ENCODE results near the gene OTOA.
"Not testable (repeated sequence)": the region's sequence is repeated elsewhere in the genome, so short reads cannot be mapped to it uniquely, and the experiment has no call there.

Gene OTOA

GRCh38 chr16:21663889-21664647 is at the start of gene OTOA:
Gene OTOA, plus strand, starts transcription at chr16:21663968. Its CDS starts 14,547 bp downstream, at chr16:21678515.
- in situ Hi-C loops (cut with MboI; ENCODE audit: low sequenced_read_pairs) = no loop called here

DNA sequence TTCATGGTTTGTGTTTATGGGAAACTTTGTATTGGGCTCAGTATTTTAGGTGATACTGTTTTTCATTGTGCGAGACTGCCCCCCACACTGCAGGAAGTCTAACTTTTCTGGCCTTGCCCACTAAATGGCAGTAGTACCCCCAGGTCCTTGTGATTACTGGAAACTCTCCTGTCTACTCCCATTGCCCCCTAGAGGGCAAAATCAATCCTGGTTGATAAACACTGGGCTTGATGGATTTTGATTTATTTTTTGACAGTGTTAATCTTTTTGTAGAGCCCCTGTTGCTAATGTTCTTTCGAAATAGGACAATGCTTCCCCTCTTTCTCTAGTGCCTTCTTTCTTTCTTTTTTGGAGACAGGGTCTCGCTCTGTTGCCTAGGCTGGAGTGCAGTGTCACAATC is 48.9 kb upstream of the OTOA start:
- in situ Hi-C loops (cut with MboI; ENCODE audit: low sequenced_read_pairs) = no loop called here

DNA sequence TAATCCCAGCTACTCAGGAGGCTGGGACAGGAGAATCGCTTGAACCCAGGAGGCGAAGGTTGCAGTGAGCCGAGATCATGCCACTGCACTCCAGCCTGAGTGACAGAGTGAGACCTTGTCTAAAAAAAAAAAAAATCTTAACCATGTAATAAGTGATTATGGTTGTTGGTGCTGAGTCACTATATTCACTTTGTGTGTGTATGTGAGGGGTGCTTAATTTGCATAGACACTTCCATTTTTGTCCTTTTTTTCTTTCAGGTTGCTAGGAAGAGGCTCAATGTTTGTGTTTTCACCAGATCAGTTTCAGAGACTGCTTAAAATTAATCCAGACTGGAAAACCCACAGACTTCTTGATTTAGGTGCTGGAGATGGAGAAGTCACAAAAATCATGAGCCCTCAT is 46.2 kb upstream of the OTOA start:
- in situ Hi-C loops (cut with MboI; ENCODE audit: low sequenced_read_pairs) = no loop called here

GRCh38 chr16:21618281-21618680 is 45.5 kb upstream of the OTOA start:
- in situ Hi-C loops (cut with MboI; ENCODE audit: low sequenced_read_pairs) = no loop called here

- in situ Hi-C loops (cut with MboI; ENCODE audit: low sequenced_read_pairs) = no loop called here
These were observed 43.9 kb upstream of the OTOA start for GRCh38 chr16:21619765-21620425.

GRCh38 chr16:21620592-21620991 is 43.2 kb upstream of the OTOA start:
- in situ Hi-C loops (cut with MboI; ENCODE audit: low sequenced_read_pairs) = no loop called here

DNA sequence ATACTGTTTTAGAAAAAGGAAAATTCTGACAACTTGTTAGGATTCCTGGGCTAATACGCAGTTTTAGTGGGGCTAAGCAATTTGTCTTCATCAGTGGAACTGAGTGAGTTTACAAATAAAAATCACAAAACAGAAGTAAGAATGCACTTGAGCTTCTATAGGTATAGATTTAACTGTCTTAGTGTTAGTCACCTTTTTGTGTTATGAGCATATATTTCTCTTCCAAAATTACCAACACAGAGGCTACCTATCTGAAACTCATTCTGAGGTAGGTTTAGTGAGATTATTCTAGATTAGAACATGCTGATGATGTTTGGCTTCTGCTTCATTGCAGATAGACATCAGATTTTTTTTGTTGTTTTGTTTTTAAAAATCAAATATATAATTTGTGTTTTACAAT is 41.2 kb upstream of the OTOA start:
- in situ Hi-C loops (cut with MboI; ENCODE audit: low sequenced_read_pairs) = no loop called here

- in situ Hi-C loops (cut with MboI; ENCODE audit: low sequenced_read_pairs) = no loop called here
These were observed 38.7 kb upstream of the OTOA start for GRCh38 chr16:21625026-21625425.

- in situ Hi-C loops (cut with MboI; ENCODE audit: low sequenced_read_pairs) = no loop called here
These were observed 37.0 kb upstream of the OTOA start for GRCh38 chr16:21626659-21627277.

DNA sequence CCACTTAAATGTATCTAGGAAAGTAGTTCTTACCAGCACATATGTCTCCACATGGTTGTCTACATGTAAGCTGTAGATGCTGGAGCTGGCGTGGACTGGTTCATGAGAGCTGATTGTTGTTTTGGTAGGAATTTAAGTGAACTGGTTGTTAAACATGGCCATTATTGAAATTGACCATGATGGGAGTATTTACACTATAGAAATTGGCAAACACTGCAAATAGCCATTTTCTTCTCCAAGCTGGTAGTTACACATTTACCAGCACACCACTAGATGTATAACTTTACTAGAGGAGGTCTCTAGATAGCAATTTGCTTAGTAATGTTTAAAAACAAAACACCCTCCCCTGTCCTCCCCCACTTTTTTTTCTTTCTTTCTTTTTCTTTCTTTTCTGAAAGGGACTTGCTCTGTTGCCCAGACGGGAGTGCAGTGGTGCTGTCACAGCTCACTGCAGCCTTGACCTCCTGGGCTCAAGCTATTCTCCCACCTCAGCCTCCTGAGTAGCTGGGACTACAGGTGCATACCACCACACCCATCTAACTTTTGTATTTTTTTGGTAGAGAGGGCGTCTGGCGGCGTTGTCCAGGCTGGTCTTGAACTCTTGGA is 35.5 kb upstream of the OTOA start:
- in situ Hi-C loops (cut with MboI; ENCODE audit: low sequenced_read_pairs) = no loop called here

GRCh38 chr16:21628772-21629171 is 35.0 kb upstream of the OTOA start:
- in situ Hi-C loops (cut with MboI; ENCODE audit: low sequenced_read_pairs) = no loop called here

GRCh38 chr16:21629616-21630539 is 33.9 kb upstream of the OTOA start:
- in situ Hi-C loops (cut with MboI; ENCODE audit: low sequenced_read_pairs) = not testable (repeated sequence)

- in situ Hi-C loops (cut with MboI; ENCODE audit: low sequenced_read_pairs) = not testable (repeated sequence)
These were observed 32.9 kb upstream of the OTOA start for GRCh38 chr16:21630866-21631265.

GRCh38 chr16:21631376-21631775 is 32.4 kb upstream of the OTOA start:
- in situ Hi-C loops (cut with MboI; ENCODE audit: low sequenced_read_pairs) = not testable (repeated sequence)

- in situ Hi-C loops (cut with MboI; ENCODE audit: low sequenced_read_pairs) = not testable (repeated sequence)
These were observed 31.7 kb upstream of the OTOA start for GRCh38 chr16:21631951-21632575.

DNA sequence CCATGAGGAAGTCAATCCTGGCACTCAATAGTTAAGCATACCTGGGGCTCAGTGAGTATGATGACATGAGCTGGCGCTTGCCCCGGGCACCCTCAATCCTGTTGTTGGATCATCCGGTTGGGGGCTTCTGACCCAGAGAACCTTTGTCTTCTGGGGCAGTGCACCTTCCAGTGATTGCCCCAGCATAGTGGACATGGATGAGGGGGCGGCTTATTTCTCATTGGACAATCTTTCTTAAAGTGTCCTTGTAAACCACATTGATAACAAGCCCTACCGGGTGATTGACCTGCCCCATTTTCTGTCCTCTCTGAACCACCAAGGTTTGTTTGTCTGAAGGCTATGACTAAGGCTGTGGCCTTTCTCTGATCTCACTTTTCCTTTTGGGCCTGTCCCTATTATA is 29.6 kb upstream of the OTOA start:
- in situ Hi-C loops (cut with MboI; ENCODE audit: low sequenced_read_pairs) = no loop called here

DNA sequence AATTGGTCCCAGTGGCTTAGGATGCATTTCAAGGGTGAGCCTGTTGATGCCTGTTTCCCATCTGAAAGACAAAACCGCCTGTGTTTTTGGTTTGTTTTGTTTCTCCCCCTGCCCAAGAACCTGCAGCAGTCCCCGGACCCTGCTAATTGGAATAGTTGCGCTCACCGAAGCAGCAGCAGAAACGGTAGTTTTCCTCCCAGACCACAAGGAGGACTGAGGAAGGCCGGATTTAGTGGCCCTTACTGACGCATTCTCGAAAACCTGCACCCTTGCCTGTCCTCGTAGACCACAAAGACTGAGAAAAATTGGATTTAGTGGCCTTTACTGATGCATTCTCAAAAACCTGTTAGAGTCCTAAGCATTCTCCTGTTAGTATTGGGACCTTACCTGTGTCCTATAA is 28.1 kb upstream of the OTOA start:
- in situ Hi-C loops (cut with MboI; ENCODE audit: low sequenced_read_pairs) = not testable (repeated sequence)

DNA sequence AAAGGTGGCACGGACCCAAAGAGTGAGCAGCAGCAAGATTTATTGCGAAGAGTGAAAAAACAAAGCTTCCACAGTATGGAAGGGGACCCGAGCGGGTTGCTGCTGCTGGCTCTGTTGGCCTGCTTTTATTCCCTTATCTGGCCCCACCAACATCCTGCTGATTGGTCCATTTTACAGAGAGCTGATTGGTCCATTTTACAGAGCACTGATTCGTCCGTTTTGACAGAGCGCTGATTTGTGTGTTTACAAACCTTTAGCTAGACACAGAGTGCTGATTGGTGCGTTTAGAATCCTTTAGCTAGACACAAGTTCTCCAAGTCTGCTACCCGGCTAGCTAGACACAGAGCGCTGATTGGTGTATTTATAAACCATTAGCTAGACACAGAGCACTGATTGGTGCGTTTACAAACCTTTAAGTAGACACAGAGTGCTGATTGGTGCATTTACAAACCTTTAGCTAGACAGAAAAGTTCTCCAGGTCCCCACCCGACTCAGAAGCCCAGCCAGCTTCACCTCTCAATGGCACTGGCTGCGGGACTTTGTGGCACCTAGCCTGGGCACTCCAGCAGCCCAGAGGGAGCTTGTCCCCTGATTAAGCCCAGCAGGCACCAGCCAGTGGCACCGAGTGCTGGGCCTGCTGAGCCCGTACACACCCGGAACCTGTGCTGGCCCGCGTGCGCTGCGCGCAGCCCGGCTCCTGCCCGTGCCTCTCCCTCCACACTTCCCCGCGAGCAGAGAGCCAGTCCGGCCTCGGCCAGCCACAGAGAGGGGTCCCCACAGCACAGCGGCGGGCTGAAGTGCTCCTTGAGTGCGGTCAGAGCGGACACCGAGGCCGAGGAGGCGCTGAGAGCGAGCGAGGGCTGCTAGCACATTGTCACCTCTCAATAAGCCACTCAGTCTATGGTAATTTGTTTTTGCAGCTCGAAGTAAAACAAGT is 26.5 kb upstream of the OTOA start:
- in situ Hi-C loops (cut with MboI; ENCODE audit: low sequenced_read_pairs) = no loop called here

DNA sequence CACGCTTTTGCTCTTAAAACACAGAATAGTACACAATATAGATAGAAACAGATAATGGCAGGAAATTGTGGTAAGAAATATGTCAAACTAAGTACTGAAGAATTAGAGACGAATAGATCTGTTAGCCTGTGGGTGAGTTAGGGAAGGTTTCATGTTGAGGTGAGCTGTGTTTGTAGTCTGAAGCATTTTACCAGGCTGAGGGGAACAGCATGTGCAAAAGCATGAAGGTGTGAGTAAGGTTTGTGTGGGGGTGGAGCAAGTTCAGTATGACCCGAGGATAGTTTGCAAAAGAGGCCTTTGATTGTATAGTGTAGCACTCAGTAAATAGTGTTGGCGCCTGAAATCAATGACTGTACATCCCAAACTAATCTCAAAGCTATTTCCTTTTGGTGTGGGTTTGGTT is 25.2 kb upstream of the OTOA start:
- in situ Hi-C loops (cut with MboI; ENCODE audit: low sequenced_read_pairs) = no loop called here
